Naive thymus-derived CD4-positive, alpha-beta T cell (primary cell): ENCODE measurements around the gene R3HDM1. TPM values are rescaled to one million over a fixed set of nuclear protein-coding genes. Genes with fewer than 3 reads are reported as not detected.
A peak's percentile ranks its signal among the peaks of the same experiment; 100 is the strongest.

Experiments
- ATAC-seq: fragments of 150-1000 bp; cut with Tn5 transposase; 2 replicates; pipeline ENCODE4 v1.10.0; 2021; ENCODE audit warnings: mild to moderate bottlenecking, moderate library complexity
- CTCF ChIA-PET: fragments of 350-600 bp; sonication (Branson Sonifier 250); formaldehyde crosslinking; loops from one replicate; lab custom pipeline; 2021; ENCODE audit warnings: antibody characterized with exemption; lab: Charles Lee
- POLR2A ChIA-PET: fragments of 350-600 bp; sonication (Branson Sonifier 250); formaldehyde crosslinking; loops from one replicate; lab custom pipeline; 2021; ENCODE audit warnings: antibody characterized with exemption, inconsistent platforms; lab: Charles Lee
- DNase-seq, 9 donors: peaks; one replicate each; pipeline versions ENCODE4 v3.0.0 to v3.0.0-alpha.2; 2020 to 2022; ENCODE audit warnings: mixed read lengths in 1 of 9
- H3K27ac ChIP-seq: one replicate; pipeline ENCODE4 v1.7.0; 2013; ENCODE audit warnings: mild to moderate bottlenecking, low read depth, low read length, moderate library complexity
- H3K27me3 ChIP-seq, 2 donors: one replicate each; pipeline ENCODE4 v1.7.0; 2013; ENCODE audit warnings: low read length in 2 of 2, mild to moderate bottlenecking in 2 of 2, moderate library complexity in 2 of 2; ENCODE audit not compliant: control insufficient read depth in 2 of 2, insufficient read depth in 2 of 2
- H3K36me3 ChIP-seq, 3 experiments: 1 replicate in 2 of 3; 2 replicates in 1 of 3; pipeline ENCODE4 v1.7.0; 2013; ENCODE audit warnings: low read length in 3 of 3, mild to moderate bottlenecking in 3 of 3, moderate library complexity in 1 of 3; ENCODE audit not compliant: insufficient read depth in 3 of 3, control insufficient read depth in 2 of 3
- H3K4me1 ChIP-seq, 2 donors: one replicate each; pipeline ENCODE4 v1.7.0; 2013; ENCODE audit warnings: low read length in 2 of 2, mild to moderate bottlenecking in 2 of 2, moderate library complexity in 1 of 2; ENCODE audit not compliant: control insufficient read depth in 2 of 2, insufficient read depth in 2 of 2
- H3K4me3 ChIP-seq: 2 replicates; pipeline ENCODE4 v1.7.0; 2013; ENCODE audit warnings: mild to moderate bottlenecking, low read length
- H3K9me3 ChIP-seq, 3 experiments: 1 replicate in 2 of 3; 2 replicates in 1 of 3; pipeline ENCODE4 v1.7.0; 2013; ENCODE audit warnings: low read length in 3 of 3; ENCODE audit not compliant: control insufficient read depth in 2 of 3
- H3K27ac Mint-ChIP-seq, 9 donors: one replicate each; pipeline ENCODE4 v1.8.0; 2020 to 2022; ENCODE audit warnings: mixed read lengths in 9 of 9, mild to moderate bottlenecking in 8 of 9, moderate library complexity in 5 of 9, inconsistent platforms in 2 of 9
- H3K27me3 Mint-ChIP-seq, 5 donors: one replicate each; pipeline ENCODE4 v1.8.0; 2021 to 2022; ENCODE audit warnings: mixed read lengths in 5 of 5, mild to moderate bottlenecking in 1 of 5
- H3K36me3 Mint-ChIP-seq, 5 donors: one replicate each; pipeline ENCODE4 v1.8.0; 2020 to 2022; ENCODE audit warnings: mixed read lengths in 5 of 5, mild to moderate bottlenecking in 3 of 5, inconsistent platforms in 1 of 5
- H3K4me1 Mint-ChIP-seq, 7 donors: one replicate each; pipeline ENCODE4 v1.8.0; 2020 to 2022; ENCODE audit warnings: mixed read lengths in 7 of 7, mild to moderate bottlenecking in 3 of 7, inconsistent platforms in 1 of 7
- H3K4me3 Mint-ChIP-seq, 10 donors: one replicate each; pipeline ENCODE4 v1.8.0; 2020 to 2022; ENCODE audit warnings: mild to moderate bottlenecking in 10 of 10, mixed read lengths in 10 of 10, moderate library complexity in 6 of 10, inconsistent platforms in 2 of 10
- H3K9me3 Mint-ChIP-seq, 11 donors: one replicate each; pipeline ENCODE4 v1.8.0; 2020 to 2022; ENCODE audit warnings: mixed read lengths in 11 of 11, mild to moderate bottlenecking in 4 of 11, inconsistent platforms in 1 of 11, moderate library complexity in 1 of 11
- intact Hi-C, 2 donors: fragments of 100-400 bp; cut with micrococcal nuclease; formaldehyde crosslinking; loops; one replicate each; pipeline ENCODE4 v1.15.1; 2023
- polyA plus RNA-seq, 2 donors: library from polyadenylated mRNA; unstranded; fragments of 300-500 nt; fragmentation: Illumina TruSeq; gene quantifications; one replicate each; pipeline ENCODE4 v1.2.3, GENCODE V29; 2021
- total RNA-seq, 6 experiments: library from RNA in 5 of 6; stranded (reverse) in 5 of 6; gene quantifications; 1 replicate in 5 of 6; 2 replicates in 1 of 6; pipeline ENCODE4 v1.2.3 and lab custom pipeline; 2021 to 2026

R3HDM1 gene
- total and polyA plus RNA-seq, 7 experiments from 2014 or later = 21.0 to 58.2 (median 44.3) TPM

DNA sequence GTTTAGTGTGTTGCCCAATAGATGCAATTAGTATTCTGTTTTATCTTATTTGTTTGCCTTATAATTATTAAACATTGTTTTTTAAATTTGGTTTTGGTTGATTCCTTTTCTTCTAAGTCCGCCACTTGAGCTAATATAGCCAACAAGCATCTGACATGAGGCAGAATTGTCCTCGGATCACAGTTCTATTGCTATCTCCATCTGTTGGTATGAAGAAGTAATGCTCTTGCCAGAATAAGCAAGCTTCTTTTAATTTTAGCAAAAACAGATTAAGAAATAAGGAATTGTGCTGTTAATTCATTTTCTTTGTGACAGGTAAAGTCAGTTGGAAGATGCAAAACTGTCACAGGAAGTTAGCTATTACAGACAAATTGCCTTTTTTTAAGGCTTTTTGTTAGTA is 54.3 kb downstream of the R3HDM1 start:
- POLR2A ChIA-PET = no interaction called here
- no peaks in the 10 kb centered on the region for H3K27me3 Mint-ChIP-seq
- intact Hi-C loops = no loop called here

DNA sequence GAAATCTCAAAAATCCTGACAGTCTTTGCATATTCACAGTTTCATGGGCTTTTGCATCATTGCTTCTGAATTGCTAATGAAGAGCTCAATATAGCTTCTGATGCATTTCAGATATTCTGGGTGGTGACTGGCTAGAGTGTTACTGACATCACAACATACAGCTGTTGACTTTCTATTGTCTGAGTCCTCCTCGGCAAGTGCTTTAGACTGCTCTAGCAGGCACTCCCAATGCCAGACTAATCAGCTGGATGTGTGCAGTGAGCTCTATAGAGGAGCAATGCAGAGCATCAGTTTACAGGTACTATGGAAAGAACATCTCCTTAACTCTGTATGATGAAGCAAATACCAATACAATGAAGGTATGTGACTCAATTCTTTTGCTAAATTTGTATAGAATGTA is 54.9 kb downstream of the R3HDM1 start:
- H3K9me3 Mint-ChIP-seq = no peaks in the 10 kb centered on the region
- no peaks in the 10 kb centered on the region for H3K27me3 ChIP-seq
- POLR2A ChIA-PET = no interaction called here
- H3K4me1 ChIP-seq = peaks cover 0 to 15% of the 10 kb centered on the region in 2 donors
- ATAC-seq (no peak), DNase-seq (no peak)
- no peak overlapping the region for H3K4me3 ChIP-seq
- H3K27me3 Mint-ChIP-seq = no peaks in the 10 kb centered on the region
- H3K36me3 Mint-ChIP-seq = peaks cover 0 to 7% (median 0%) of the 10 kb centered on the region in 5 donors
- no peaks in the 10 kb centered on the region for H3K9me3 ChIP-seq
- H3K4me1 Mint-ChIP-seq = peaks cover 16 to 68% (median 48%) of the 10 kb centered on the region in 7 donors
- no peaks in the 10 kb centered on the region for H3K36me3 ChIP-seq
- H3K27ac ChIP-seq = no peak overlapping the region
- peak overlapping the region in 1 of 9 donors; percentile 45 for H3K27ac Mint-ChIP-seq
- intact Hi-C loops = no loop called here
- CTCF ChIA-PET = interaction anchor here (1.4 kb wide), 1 partner anchor 54 kb away, joined by 3 read pairs; no protein-coding TSS in a partner anchor
- no peak overlapping the region for H3K4me3 Mint-ChIP-seq

More for the DNA sequence above, 54.3 kb downstream of the R3HDM1 start:
- H3K36me3 ChIP-seq = no peaks in the 10 kb centered on the region
- no peaks in the 10 kb centered on the region for H3K27me3 ChIP-seq
- peaks cover 0 to 14% of the 10 kb centered on the region in 2 donors for H3K4me1 ChIP-seq
- H3K9me3 Mint-ChIP-seq = no peaks in the 10 kb centered on the region
- H3K27ac ChIP-seq = no peak overlapping the region
- H3K4me1 Mint-ChIP-seq = peaks cover 13 to 66% (median 46%) of the 10 kb centered on the region in 7 donors
- peaks cover 0 to 7% (median 0%) of the 10 kb centered on the region in 5 donors for H3K36me3 Mint-ChIP-seq
- ATAC-seq (no peak), DNase-seq (no peak)
- no peak overlapping the region for H3K4me3 ChIP-seq
- no peaks in the 10 kb centered on the region for H3K9me3 ChIP-seq
- no peak overlapping the region for H3K27ac Mint-ChIP-seq
- CTCF ChIA-PET = interaction anchor here (1.4 kb wide), 1 partner anchor 53 kb away, joined by 3 read pairs; no protein-coding TSS in a partner anchor
- H3K4me3 Mint-ChIP-seq = no peak overlapping the region

DNA sequence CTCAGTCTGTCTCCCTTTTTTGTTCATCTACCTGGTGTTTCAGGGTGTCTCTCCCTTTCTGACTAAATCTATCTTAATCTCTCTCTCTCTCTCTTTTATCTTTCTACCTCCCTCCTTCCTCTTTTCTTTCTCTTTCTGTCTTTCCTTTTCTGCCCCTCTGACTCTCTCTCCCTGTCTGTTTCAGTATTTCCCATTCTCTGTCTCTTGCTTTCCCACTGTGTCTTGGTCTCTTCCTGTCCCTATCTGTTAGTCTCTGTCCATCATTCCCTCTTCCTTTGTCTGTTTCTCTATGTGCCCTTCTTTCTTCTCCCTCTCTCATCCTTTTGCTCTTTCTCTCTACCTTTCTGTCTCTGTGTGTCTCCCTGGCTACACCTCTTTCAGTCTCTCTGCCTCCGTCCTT is 56.7 kb downstream of the R3HDM1 start:
- Histone ChIP-seq H3K4me1 (peaks cover 0 to 24% of the 10 kb centered on the region in 2 donors), H3K9me3 (peaks cover 0 to 8% (median 8%) of the 10 kb centered on the region in 3 experiments), H3K36me3 (no peaks in the 10 kb centered on the region), H3K27me3 (no peaks in the 10 kb centered on the region), H3K4me3 (no peak overlapping the region), H3K27ac (no peak overlapping the region)
- intact Hi-C loops = no loop called here
- peaks cover 0 to 13% (median 7%) of the 10 kb centered on the region in 11 donors for H3K9me3 Mint-ChIP-seq
- POLR2A ChIA-PET = no interaction called here
- H3K4me1 Mint-ChIP-seq = peaks cover 16 to 80% (median 59%) of the 10 kb centered on the region in 7 donors
- ATAC-seq (no peak), DNase-seq (no peak)
- CTCF ChIA-PET = no interaction called here
- no peaks in the 10 kb centered on the region for H3K27me3 Mint-ChIP-seq
- H3K27ac Mint-ChIP-seq = peak overlapping the region in 8 of 9 donors; percentile 33 to 85 (median 74)
- H3K36me3 Mint-ChIP-seq = peaks cover 0 to 19% (median 0%) of the 10 kb centered on the region in 5 donors
- no peak overlapping the region for H3K4me3 Mint-ChIP-seq

DNA sequence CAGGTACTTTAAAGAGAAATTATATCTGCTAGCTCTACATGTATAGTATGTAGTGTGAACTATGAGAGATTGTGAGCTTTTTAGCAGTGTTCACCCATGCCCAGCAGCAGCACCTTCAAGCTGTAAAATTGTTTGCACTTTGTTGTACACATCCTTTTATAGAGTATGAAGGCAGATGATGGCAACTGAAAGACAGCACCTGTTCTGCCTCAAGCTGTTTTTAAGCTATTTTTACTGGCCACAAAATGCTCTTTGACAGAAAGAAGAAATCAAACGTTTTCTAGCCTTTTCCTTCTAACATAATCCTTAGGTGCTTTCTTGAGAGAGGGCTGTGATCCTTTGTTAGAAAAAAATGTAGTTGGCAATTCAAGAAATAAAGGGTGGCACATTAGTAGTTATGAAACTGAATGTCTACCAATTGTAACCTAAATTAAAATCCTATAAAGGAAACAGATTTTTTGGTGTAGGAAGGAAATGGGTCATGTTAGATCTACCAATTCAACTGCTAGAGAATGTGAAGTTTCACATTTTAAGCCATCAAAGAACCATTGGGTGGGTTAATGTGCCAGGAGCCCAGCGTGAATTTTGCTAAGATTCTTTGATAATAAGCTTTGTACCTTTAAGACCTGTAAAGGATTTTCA is 59.5 kb downstream of the R3HDM1 start:
- peak; percentile 63 for ATAC-seq
- peaks cover 16 to 66% (median 56%) of the 10 kb centered on the region in 7 donors for H3K4me1 Mint-ChIP-seq

DNA sequence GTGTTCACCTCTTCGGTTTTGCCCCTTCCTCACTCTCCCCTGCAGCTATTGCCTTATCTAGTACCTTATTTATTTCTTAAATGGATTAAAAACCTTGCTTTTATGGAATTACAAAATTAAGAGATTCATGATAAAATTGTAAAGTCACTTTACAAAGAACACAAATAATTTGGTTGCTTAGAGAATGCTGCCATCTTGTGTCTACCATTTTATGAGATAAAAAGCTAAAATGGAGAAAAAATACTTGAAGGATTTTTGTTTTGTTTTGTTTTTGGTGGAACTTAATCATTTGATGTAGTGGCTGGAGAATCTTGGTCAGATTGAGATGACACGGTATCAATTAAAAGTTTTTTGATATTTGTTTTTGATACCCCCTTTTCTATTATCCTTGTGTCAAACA is 69.6 kb downstream of the R3HDM1 start:
- Mint-ChIP-seq H3K27ac (no peak overlapping the region), H3K9me3 (no peaks in the 10 kb centered on the region), H3K36me3 (peaks cover 0 to 19% (median 11%) of the 10 kb centered on the region in 5 donors), H3K27me3 (no peaks in the 10 kb centered on the region), H3K4me1 (peaks cover 2 to 26% (median 8%) of the 10 kb centered on the region in 7 donors), H3K4me3 (no peak overlapping the region)
- ChIA-PET CTCF (interaction anchor here (1.9 to 3.3 kb wide), 4 partner anchors 108 to 612 kb away, joined by 6 to 15 read pairs (median 9); no protein-coding TSS in a partner anchor), POLR2A (interaction anchor here (0.8 kb wide), 1 partner anchor 9 kb away, joined by 3 read pairs; no protein-coding TSS in a partner anchor)
- intact Hi-C loops = loop anchor here (1.0 to 2.0 kb wide), 3 partner anchors 128 to 612 kb away; no protein-coding TSS in a partner anchor
- Histone ChIP-seq H3K4me3 (no peak overlapping the region), H3K36me3 (peaks cover 0 to 27% (median 0%) of the 10 kb centered on the region in 3 experiments), H3K4me1 (no peaks in the 10 kb centered on the region), H3K27ac (no peak overlapping the region), H3K27me3 (no peaks in the 10 kb centered on the region), H3K9me3 (no peaks in the 10 kb centered on the region)
- ATAC-seq = no peak
- peak in 4 of 9 donors; percentile 1 to 20 (median 12) for DNase-seq

More for the DNA sequence above, 59.5 kb downstream of the R3HDM1 start:
- peaks cover 0 to 8% (median 8%) of the 10 kb centered on the region in 3 experiments for H3K9me3 ChIP-seq
- H3K4me1 ChIP-seq = peaks cover 0 to 24% of the 10 kb centered on the region in 2 donors
- H3K27me3 ChIP-seq = no peaks in the 10 kb centered on the region
- no peaks in the 10 kb centered on the region for H3K36me3 ChIP-seq
- ChIA-PET POLR2A (interaction anchor here (0.6 kb wide), 1 partner anchor 65 kb away, joined by 4 read pairs; no protein-coding TSS in a partner anchor), CTCF (interaction anchor here (0.7 to 2.4 kb wide), 4 partner anchors 10 to 601 kb away, joined by 3 to 9 read pairs (median 4); no protein-coding TSS in a partner anchor)
- intact Hi-C loops = loop anchor here in 1 of 2 donors (1.0 kb wide), 1 partner anchor 7 kb away; no protein-coding TSS in a partner anchor
- H3K36me3 Mint-ChIP-seq = peaks cover 0 to 27% (median 5%) of the 10 kb centered on the region in 5 donors
- peak overlapping the region in 9 of 10 donors; percentile 1 to 79 (median 69) for H3K4me3 Mint-ChIP-seq
- peak overlapping the region; percentile 50 for H3K27ac ChIP-seq
- no peak overlapping the region for H3K4me3 ChIP-seq
- H3K27me3 Mint-ChIP-seq = no peaks in the 10 kb centered on the region
- DNase-seq = peak in 6 of 9 donors; percentile 18 to 56 (median 48)
- H3K9me3 Mint-ChIP-seq = peaks cover 0 to 19% (median 7%) of the 10 kb centered on the region in 11 donors
- peak overlapping the region in 8 of 9 donors; percentile 66 to 90 (median 80) for H3K27ac Mint-ChIP-seq

DNA sequence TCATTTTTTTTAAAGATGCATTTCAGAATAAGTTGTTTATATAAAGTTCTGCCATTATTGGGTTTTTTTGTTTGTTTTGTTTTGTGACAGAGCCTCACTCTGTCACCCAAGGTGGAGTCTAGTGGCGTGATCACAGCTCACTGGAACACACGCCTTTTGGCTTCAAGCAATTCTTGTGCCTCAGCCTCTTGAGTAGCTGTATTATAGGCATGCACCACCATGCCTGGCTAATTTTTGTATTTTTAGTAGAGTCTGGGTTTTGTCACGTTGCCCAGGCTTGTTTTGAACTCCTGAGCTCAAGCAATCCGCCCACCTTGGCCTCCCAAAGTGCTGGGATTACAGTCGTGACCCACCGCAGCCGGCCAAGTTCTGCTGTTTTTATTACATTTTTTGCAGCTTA is 72.3 kb downstream of the R3HDM1 start:
- H3K4me1 ChIP-seq = no peaks in the 10 kb centered on the region
- peaks cover 0 to 29% (median 0%) of the 10 kb centered on the region in 3 experiments for H3K36me3 ChIP-seq
- no peaks in the 10 kb centered on the region for H3K27me3 ChIP-seq
- ATAC-seq = no peak
- ChIA-PET CTCF (interaction anchor here (0.6 kb wide), 1 partner anchor 17 kb away, joined by 3 read pairs; no protein-coding TSS in a partner anchor), POLR2A (no interaction called here)
- no peaks in the 10 kb centered on the region for H3K9me3 ChIP-seq
- no peak overlapping the region for H3K27ac ChIP-seq
- H3K27me3 Mint-ChIP-seq = no peaks in the 10 kb centered on the region
- H3K36me3 Mint-ChIP-seq = peaks cover 0 to 22% (median 13%) of the 10 kb centered on the region in 5 donors
- DNase-seq = no peak
- no peak overlapping the region for H3K4me3 Mint-ChIP-seq
- no peak overlapping the region for H3K4me3 ChIP-seq
- peaks cover 0 to 15% (median 3%) of the 10 kb centered on the region in 7 donors for H3K4me1 Mint-ChIP-seq
- peak overlapping the region in 1 of 9 donors; percentile 51 for H3K27ac Mint-ChIP-seq
- intact Hi-C loops = no loop called here
- H3K9me3 Mint-ChIP-seq = no peaks in the 10 kb centered on the region
